GM23338 (cell line): ENCODE measurements around the gene CSTF2T. TPM values are rescaled to one million over a fixed set of nuclear protein-coding genes. Genes with fewer than 3 reads are reported as not detected.

ENCODE experiments used
- ATAC-seq: fragments of 200-7000 bp; cut with Tn5 transposase; 3 replicates; pipeline ENCODE4 v1.9.1; 2020
- DNase-seq: peaks from one replicate; pipeline ENCODE4 v3.0.0-alpha.2; 2015; ENCODE audit warnings: low spot score
- H2AFZ ChIP-seq: fragments of 200-600 bp; sonication (generic); 2 replicates; pipeline ENCODE4 v1.8.0; 2016; ENCODE audit warnings: antibody characterized with exemption, mild to moderate bottlenecking, moderate library complexity
- H3F3A ChIP-seq: fragments of 200-600 bp; sonication (generic); replicated peaks from 2 replicates; pipeline ENCODE4 v1.8.0; 2017; ENCODE audit warnings: antibody characterized with exemption, mixed run types, low read depth
- H3K27ac ChIP-seq: fragments of 200-600 bp; sonication (generic); 2 replicates; pipeline ENCODE4 v1.6.1; 2016; ENCODE audit warnings: low read depth
- H3K27me3 ChIP-seq: fragments of 200-600 bp; sonication (generic); 2 replicates; pipeline ENCODE4 v1.8.0; 2016; ENCODE audit warnings: mild to moderate bottlenecking, mixed run types, moderate library complexity; ENCODE audit not compliant: insufficient read depth
- H3K36me3 ChIP-seq: fragments of 200-600 bp; sonication (generic); 2 replicates; pipeline ENCODE4 v1.8.0; 2016; ENCODE audit warnings: mild to moderate bottlenecking; ENCODE audit not compliant: insufficient read depth
- H3K4me1 ChIP-seq: fragments of 200-600 bp; sonication (generic); 2 replicates; pipeline ENCODE4 v1.8.0; 2016; ENCODE audit warnings: mild to moderate bottlenecking, moderate library complexity; ENCODE audit not compliant: insufficient read depth
- H3K4me2 ChIP-seq: fragments of 200-600 bp; sonication (generic); 2 replicates; pipeline ENCODE4 v1.7.1; 2017; ENCODE audit warnings: mixed run types
- H3K4me3 ChIP-seq: fragments of 200-600 bp; sonication (generic); 2 replicates; pipeline ENCODE4 v1.6.1; 2016; ENCODE audit warnings: mixed run types
- H3K79me2 ChIP-seq: fragments of 200-600 bp; sonication (generic); replicated peaks from 2 replicates; pipeline ENCODE4 v1.8.0; 2017; ENCODE audit warnings: mild to moderate bottlenecking; ENCODE audit not compliant: insufficient read depth
- H3K9me2 ChIP-seq: fragments of 200-600 bp; sonication (generic); 2 replicates; pipeline ENCODE4 v1.8.0; 2017; ENCODE audit not compliant: insufficient read depth
- H4K20me1 ChIP-seq: fragments of 200-600 bp; sonication (generic); replicated peaks from 2 replicates; pipeline ENCODE4 v1.8.0; 2017; ENCODE audit warnings: mild to moderate bottlenecking; ENCODE audit not compliant: insufficient read depth
- H3K27ac Mint-ChIP-seq: 2 replicates; pipeline ENCODE4 v1.8.0; 2020; ENCODE audit warnings: inconsistent platforms, mild to moderate bottlenecking, moderate library complexity, mixed read lengths
- H3K27me3 Mint-ChIP-seq: 3 replicates; pipeline ENCODE4 v1.8.0; 2022; ENCODE audit warnings: low read depth, mild to moderate bottlenecking, moderate library complexity, mixed read lengths, inconsistent platforms; ENCODE audit not compliant: insufficient read depth, poor library complexity
- H3K36me3 Mint-ChIP-seq: 3 replicates; pipeline ENCODE4 v1.8.0; 2021; ENCODE audit warnings: low read depth, mild to moderate bottlenecking, inconsistent platforms, moderate library complexity, mixed read lengths
- H3K4me1 Mint-ChIP-seq: 3 replicates; pipeline ENCODE4 v1.8.0; 2020; ENCODE audit warnings: mild to moderate bottlenecking, inconsistent platforms, mixed read lengths
- H3K4me3 Mint-ChIP-seq: 3 replicates; pipeline ENCODE4 v1.8.0; 2021; ENCODE audit warnings: moderate library complexity, mild to moderate bottlenecking, inconsistent platforms, mixed read lengths
- H3K9me3 Mint-ChIP-seq: 3 replicates; pipeline ENCODE4 v1.8.0; 2020; ENCODE audit warnings: moderate library complexity, mild to moderate bottlenecking, inconsistent platforms, mixed read lengths
- CREB1 ChIP-seq: fragments of 250-450 bp; sonication (Bioruptor Pico); IDR thresholded peaks from 2 replicates; pipeline ENCODE4 v1.5.0; 2020; ENCODE audit warnings: low read depth, mild to moderate bottlenecking, moderate library complexity
- CTCF ChIP-seq, 2 experiments: fragments of 200-600 bp in 1 of 2; sonication (generic) in 1 of 2; conservative IDR thresholded peaks; 2 replicates each; pipeline versions ENCODE4 v1.5.1 to v1.6.1; 2016 to 2017; ENCODE audit warnings: antibody characterized with exemption in 2 of 2, low read depth in 2 of 2, mild to moderate bottlenecking in 2 of 2, moderate library complexity in 1 of 2
- ETS1 ChIP-seq: IDR thresholded peaks from 2 replicates; pipeline ENCODE4 v1.6.1; 2016; ENCODE audit warnings: antibody characterized with exemption
- EZH2 ChIP-seq: fragments of 200-600 bp; sonication (generic); IDR thresholded peaks from one replicate; pipeline ENCODE4 v1.8.0; 2017; ENCODE audit warnings: antibody characterized with exemption, mild to moderate bottlenecking, low read depth; ENCODE audit not compliant: unreplicated experiment
- JUNB ChIP-seq: IDR thresholded peaks from one replicate; pipeline ENCODE4 v1.6.1; 2016; ENCODE audit warnings: antibody characterized with exemption; ENCODE audit not compliant: unreplicated experiment
- NANOG ChIP-seq: IDR thresholded peaks from 2 replicates; pipeline ENCODE4 v1.6.1; 2016; ENCODE audit warnings: antibody characterized with exemption, borderline replicate concordance
- POLR2AphosphoS5 ChIP-seq: IDR thresholded peaks from 2 replicates; pipeline ENCODE4 v1.6.1; 2016; ENCODE audit warnings: antibody characterized with exemption, low read depth
- REST ChIP-seq: IDR thresholded peaks from one replicate; pipeline ENCODE4 v1.6.1; 2018; ENCODE audit warnings: antibody characterized with exemption; ENCODE audit not compliant: unreplicated experiment
- ZNF114 ChIP-seq: fragments of 250-450 bp; sonication (Bioruptor Pico); IDR thresholded peaks from 2 replicates; pipeline ENCODE4 v1.5.0; 2020; ENCODE audit warnings: mild to moderate bottlenecking, moderate library complexity
- ZNF331 ChIP-seq: fragments of 250-450 bp; sonication (Bioruptor Pico); IDR thresholded peaks from 2 replicates; pipeline ENCODE4 v1.5.0; 2020; ENCODE audit warnings: low read depth, mild to moderate bottlenecking, moderate library complexity
- ZNF462 ChIP-seq: fragments of 250-450 bp; sonication (Bioruptor Pico); IDR thresholded peaks from 2 replicates; pipeline ENCODE4 v1.5.0; 2020; ENCODE audit warnings: mild to moderate bottlenecking, moderate library complexity
- polyA plus RNA-seq: library from polyadenylated mRNA; unstranded; fragments of >200 nt; fragmentation: Nextera tagmentation; extraction: Ambion mirVana; gene quantifications from 2 replicates; pipeline ENCODE4 v1.2.1, GENCODE V29; 2016
- total RNA-seq: library from RNA; depleted of rRNA; stranded (reverse); fragments of >200 nt; shearing (Covaris generic); gene quantifications from 2 replicates; pipeline ENCODE4 v1.2.3, GENCODE V29; 2014

The CSTF2T gene
- total and polyA plus RNA-seq, 2 experiments from 2014 or later, result 9.8 to 31.9 TPM

- no peak for TF ChIP-seq ZNF462 (CRISPR knock-in tag)
- TF ChIP-seq JUNB, result no peak
- TF ChIP-seq POLR2AphosphoS5, result no peak
- no peak for TF ChIP-seq EZH2
- TF ChIP-seq ETS1, result no peak
- no peak for TF ChIP-seq NANOG
Measured at GRCh38 chr10:51691135-51691534, 8.3 kb downstream of the CSTF2T start (continued).

- peaks cover 6% of the 10 kb centered on the region; the same call in 1 of the 2 replicates for H3K4me1 ChIP-seq
- H4K20me1 ChIP-seq, result no peaks in the 10 kb centered on the region
- H3K4me3 Mint-ChIP-seq, result no peak overlapping the region
- H3K27ac Mint-ChIP-seq, result no peak overlapping the region
- H3K36me3 Mint-ChIP-seq, result peaks cover 8% of the 10 kb centered on the region
- ATAC-seq, result no peak
- no peaks in the 10 kb centered on the region for H3K27me3 ChIP-seq
- H3F3A ChIP-seq, result no peaks in the 10 kb centered on the region
- H3K4me2 ChIP-seq, result no peak overlapping the region
- no peaks in the 10 kb centered on the region for H3K9me2 ChIP-seq
- DNase-seq, result no peak
- peaks cover 8% of the 10 kb centered on the region for H3K9me3 Mint-ChIP-seq
- H2AFZ ChIP-seq, result no peak overlapping the region
- no peak overlapping the region for H3K27ac ChIP-seq
- H3K4me1 Mint-ChIP-seq, result peaks cover 5% of the 10 kb centered on the region
- no peaks in the 10 kb centered on the region for H3K27me3 Mint-ChIP-seq
- H3K4me3 ChIP-seq, result no peak overlapping the region
- H3K36me3 ChIP-seq, result no peaks in the 10 kb centered on the region
- no peaks in the 10 kb centered on the region for H3K79me2 ChIP-seq
- TF ChIP-seq NANOG (no peak), JUNB (no peak), CTCF (conservative IDR thresholded peaks at IDR 0.05; ENCODE audit: low read depth in 2 of 2) (no peak), ZNF331 (CRISPR knock-in tag) (no peak), CREB1 (CRISPR knock-in tag) (no peak), EZH2 (no peak), REST (no peak), ETS1 (no peak), ZNF114 (no peak)
Measured at GRCh38 chr10:51689536-51689935, 9.9 kb downstream of the CSTF2T start.
